Liver (tissue), 3 donors: ENCODE data around the gene XYLT2.

Experiments
- ATF3 ChIP-seq: IDR thresholded peaks from 2 replicates; pipeline ENCODE4 v1.6.1; 2016; ENCODE audit warnings: antibody characterized with exemption
- CTCF ChIP-seq: fragments of 150-350 bp; IDR thresholded peaks from 2 replicates; pipeline ENCODE4 v1.5.1; 2017; ENCODE audit warnings: improper control_type of control experiment, low read depth, low read length; ENCODE audit not compliant: missing input control
- EGR1 ChIP-seq, 2 donors: IDR thresholded peaks; 2 replicates each; pipeline ENCODE4 v1.6.1; 2016 to 2018; ENCODE audit warnings: antibody characterized with exemption in 2 of 2, low read depth in 2 of 2
- FOXA1 ChIP-seq: IDR thresholded peaks from 2 replicates; pipeline ENCODE4 v1.6.1; 2016; ENCODE audit warnings: antibody characterized with exemption
- GABPA ChIP-seq, 2 donors: IDR thresholded peaks in 1 of 2; conservative IDR thresholded peaks in 1 of 2; 2 replicates each; pipeline ENCODE4 v1.6.1; 2016; ENCODE audit warnings: antibody characterized with exemption in 2 of 2, mild to moderate bottlenecking in 1 of 2, moderate library complexity in 1 of 2
- JUND ChIP-seq, 2 donors: IDR thresholded peaks; 2 replicates each; pipeline ENCODE4 v1.6.1; 2016; ENCODE audit warnings: antibody characterized with exemption in 2 of 2
- MAX ChIP-seq: IDR thresholded peaks from 2 replicates; pipeline ENCODE4 v1.6.1; 2016; ENCODE audit warnings: antibody characterized with exemption
- NR2F2 ChIP-seq: IDR thresholded peaks from 2 replicates; pipeline ENCODE4 v1.6.1; 2016; ENCODE audit warnings: antibody characterized with exemption
- RAD21 ChIP-seq, 2 donors: IDR thresholded peaks; 2 replicates each; pipeline ENCODE4 v1.6.1; 2016; ENCODE audit warnings: antibody characterized with exemption in 2 of 2, mild to moderate bottlenecking in 2 of 2
- REST ChIP-seq: IDR thresholded peaks from 2 replicates; pipeline ENCODE4 v1.6.1; 2016; ENCODE audit warnings: antibody characterized with exemption, mild to moderate bottlenecking
- RXRA ChIP-seq, 2 donors: IDR thresholded peaks; 2 replicates each; pipeline ENCODE4 v1.6.1; 2017 to 2018; ENCODE audit warnings: antibody characterized with exemption in 2 of 2, mild to moderate bottlenecking in 1 of 2
- SP1 ChIP-seq: IDR thresholded peaks from 2 replicates; pipeline ENCODE4 v1.6.1; 2018; ENCODE audit warnings: antibody characterized with exemption, mild to moderate bottlenecking
- TAF1 ChIP-seq: conservative IDR thresholded peaks from 2 replicates; pipeline ENCODE4 v1.6.1; 2016; ENCODE audit warnings: antibody characterized with exemption, mild to moderate bottlenecking
- YY1 ChIP-seq: IDR thresholded peaks from 2 replicates; pipeline ENCODE4 v1.6.1; 2016; ENCODE audit warnings: antibody characterized with exemption, mild to moderate bottlenecking
- donor health status: healthy.
- donor health status: healthy.

- TF ChIP-seq CTCF (no peak), SP1 (no peak), REST (no peak), MAX (no peak), RAD21 (IDR thresholded peaks at IDR 0.05) (no peak), JUND (IDR thresholded peaks at IDR 0.05) (no peak), GABPA (IDR thresholded peaks at IDR 0.05 in 1 of 2, conservative IDR thresholded peaks at IDR 0.05 in 1 of 2) (no peak), TAF1 (no peak), ATF3 (no peak), YY1 (no peak), EGR1 (IDR thresholded peaks at IDR 0.05; ENCODE audit: low read depth in 2 of 2) (no peak), NR2F2 (no peak), RXRA (IDR thresholded peaks at IDR 0.05) (no peak), FOXA1 (no peak)
Measured at GRCh38 chr17:50397919-50398285, 52.0 kb downstream of the XYLT2 start.
